Esophagus squamous epithelium (tissue), 5 donors: ENCODE results near the gene MSMP. TPM values are rescaled to one million over a fixed set of nuclear protein-coding genes. Genes with fewer than 3 reads are reported as not detected.

Source experiments
- DNase-seq: peaks from one replicate; lab custom pipeline; 2025; lab: John Stamatoyannopoulos, UW
- H3K27ac ChIP-seq, 4 donors: fragments of 200-600 bp; sonication (generic); one replicate each; pipeline ENCODE4 v1.5.1; 2016 to 2019; ENCODE audit warnings: mild to moderate bottlenecking in 1 of 4
- H3K27me3 ChIP-seq, 4 donors: fragments of 200-600 bp; sonication (generic); 1 replicate in 3 of 4; 2 replicates in 1 of 4; pipeline versions ENCODE4 v1.5.1 to v1.6.0; 2017 to 2021; ENCODE audit warnings: antibody characterized with exemption in 1 of 4
- H3K36me3 ChIP-seq, 3 donors: fragments of 200-600 bp; sonication (generic); one replicate each; pipeline ENCODE4 v1.5.1; 2016 to 2019
- H3K4me1 ChIP-seq, 3 donors: fragments of 200-600 bp; sonication (generic); one replicate each; pipeline ENCODE4 v1.5.1; 2017 to 2019
- H3K4me3 ChIP-seq, 4 donors: fragments of 200-600 bp; sonication (generic); 1 replicate in 3 of 4; 2 replicates in 1 of 4; pipeline ENCODE4 v1.5.1; 2016 to 2019; ENCODE audit warnings: mild to moderate bottlenecking in 2 of 4, moderate library complexity in 1 of 4
- H3K9me3 ChIP-seq, 3 donors: fragments of 200-600 bp; sonication (generic); one replicate each; pipeline ENCODE4 v1.5.1; 2016 to 2019
- POLR2A ChIP-seq, 4 donors: fragments of 450-650 bp; IDR thresholded peaks; one replicate each; pipeline ENCODE4 v1.6.1; 2017; ENCODE audit warnings: antibody characterized with exemption in 4 of 4, mild to moderate bottlenecking in 4 of 4, moderate library complexity in 3 of 4
- WGBS, 2 donors: methylation state at CpG; one replicate each; pipeline ENCODE4 v1.1.5; 2018; 5-methylcytosine and 5-hydroxymethylcytosine counted together
- intact Hi-C: fragments of 100-400 bp; cut with DNase I; formaldehyde crosslinking; loops from one replicate; pipeline ENCODE4 v1.15.0; 2022
- total RNA-seq, 4 donors: library from RNA; depleted of rRNA; stranded (reverse); fragments of >200 nt; gene quantifications; one replicate each; pipeline ENCODE4 v1.1.0, GENCODE V29; 2016
- TF ChIP-seq, protein P1 (sequence below), 6 experiments: fragments of 450-650 bp in 4 of 6; fragments of 200-600 bp in 2 of 6; sonication (generic) in 2 of 6; IDR thresholded peaks; one replicate each; pipeline ENCODE4 v1.5.1; 2016 to 2019; ENCODE audit warnings: antibody characterized with exemption in 6 of 6, mild to moderate bottlenecking in 4 of 6, moderate library complexity in 4 of 6
- donor health status: DM: yes; HTN: yes; CAD: no.

Gene MSMP
- total RNA-seq, 4 donors from 2014 or later: not detected

DNA sequence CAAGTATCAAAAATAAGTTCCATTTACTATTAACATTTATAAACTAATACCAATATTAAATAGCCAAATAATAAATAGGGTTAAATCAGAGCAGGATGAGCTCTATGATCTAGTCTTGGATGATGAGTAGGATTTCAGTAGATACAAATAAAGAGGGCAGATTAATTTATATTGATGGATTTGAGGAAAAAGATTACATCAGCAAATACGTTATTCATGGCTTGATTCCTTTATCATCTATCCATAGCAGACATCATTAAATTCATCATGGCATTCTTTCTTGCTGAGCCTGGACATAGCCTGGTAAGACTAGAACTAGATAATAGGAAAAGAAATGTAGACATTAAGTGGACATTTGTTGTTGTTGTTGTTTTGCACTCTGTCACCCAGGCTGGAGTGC is 13.4 kb upstream of the MSMP start:
- Histone ChIP-seq H3K9me3 (no peaks in the 10 kb centered on the region), H3K36me3 (no peaks in the 10 kb centered on the region), H3K4me3 (no peak overlapping the region), H3K4me1 (peaks cover 0 to 32% (median 7%) of the 10 kb centered on the region in 3 donors), H3K27me3 (peaks cover 0 to 68% (median 0%) of the 10 kb centered on the region in 4 donors), H3K27ac (no peak overlapping the region)
- no peak for DNase-seq
- intact Hi-C loops: no loop called here
- TF ChIP-seq, protein P1, sequence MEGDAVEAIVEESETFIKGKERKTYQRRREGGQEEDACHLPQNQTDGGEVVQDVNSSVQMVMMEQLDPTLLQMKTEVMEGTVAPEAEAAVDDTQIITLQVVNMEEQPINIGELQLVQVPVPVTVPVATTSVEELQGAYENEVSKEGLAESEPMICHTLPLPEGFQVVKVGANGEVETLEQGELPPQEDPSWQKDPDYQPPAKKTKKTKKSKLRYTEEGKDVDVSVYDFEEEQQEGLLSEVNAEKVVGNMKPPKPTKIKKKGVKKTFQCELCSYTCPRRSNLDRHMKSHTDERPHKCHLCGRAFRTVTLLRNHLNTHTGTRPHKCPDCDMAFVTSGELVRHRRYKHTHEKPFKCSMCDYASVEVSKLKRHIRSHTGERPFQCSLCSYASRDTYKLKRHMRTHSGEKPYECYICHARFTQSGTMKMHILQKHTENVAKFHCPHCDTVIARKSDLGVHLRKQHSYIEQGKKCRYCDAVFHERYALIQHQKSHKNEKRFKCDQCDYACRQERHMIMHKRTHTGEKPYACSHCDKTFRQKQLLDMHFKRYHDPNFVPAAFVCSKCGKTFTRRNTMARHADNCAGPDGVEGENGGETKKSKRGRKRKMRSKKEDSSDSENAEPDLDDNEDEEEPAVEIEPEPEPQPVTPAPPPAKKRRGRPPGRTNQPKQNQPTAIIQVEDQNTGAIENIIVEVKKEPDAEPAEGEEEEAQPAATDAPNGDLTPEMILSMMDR (IDR thresholded peaks at IDR 0.05): no peak
- TF ChIP-seq POLR2A (IDR thresholded peaks at IDR 0.05): no peak
- WGBS, 2 donors: 86 to 89% methylated on average over 1 of the region's 1 CpG

DNA sequence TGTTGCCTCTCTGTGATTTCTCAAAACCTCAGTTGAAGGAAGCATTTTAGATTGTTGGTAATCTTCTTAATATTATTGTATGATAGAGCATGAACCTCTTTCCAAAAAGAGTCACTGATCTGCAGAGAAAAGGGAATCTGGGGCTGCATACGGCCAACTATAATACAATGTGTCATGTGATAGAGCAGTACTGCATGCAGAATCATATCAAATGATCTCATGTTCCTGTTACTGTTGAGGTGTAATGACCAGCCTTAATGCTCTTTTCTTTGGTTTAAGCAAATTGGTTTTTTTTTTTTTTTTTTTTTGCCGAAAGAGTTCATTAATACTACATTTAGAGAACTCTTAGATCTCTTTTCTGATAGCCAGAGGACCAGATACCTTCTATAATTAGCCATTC is 12.9 kb upstream of the MSMP start:
- Histone ChIP-seq H3K27me3 (peaks cover 0 to 72% (median 0%) of the 10 kb centered on the region in 4 donors), H3K9me3 (no peaks in the 10 kb centered on the region), H3K27ac (no peak overlapping the region), H3K4me3 (no peak overlapping the region), H3K36me3 (no peaks in the 10 kb centered on the region), H3K4me1 (peaks cover 0 to 31% (median 7%) of the 10 kb centered on the region in 3 donors)
- intact Hi-C loops: no loop called here
- WGBS, 2 donors: 81 to 88% methylated on average over 2 of the region's 2 CpGs
- DNase-seq: no peak
- TF ChIP-seq, protein P1 (IDR thresholded peaks at IDR 0.05): no peak
- TF ChIP-seq POLR2A (IDR thresholded peaks at IDR 0.05): no peak

DNA sequence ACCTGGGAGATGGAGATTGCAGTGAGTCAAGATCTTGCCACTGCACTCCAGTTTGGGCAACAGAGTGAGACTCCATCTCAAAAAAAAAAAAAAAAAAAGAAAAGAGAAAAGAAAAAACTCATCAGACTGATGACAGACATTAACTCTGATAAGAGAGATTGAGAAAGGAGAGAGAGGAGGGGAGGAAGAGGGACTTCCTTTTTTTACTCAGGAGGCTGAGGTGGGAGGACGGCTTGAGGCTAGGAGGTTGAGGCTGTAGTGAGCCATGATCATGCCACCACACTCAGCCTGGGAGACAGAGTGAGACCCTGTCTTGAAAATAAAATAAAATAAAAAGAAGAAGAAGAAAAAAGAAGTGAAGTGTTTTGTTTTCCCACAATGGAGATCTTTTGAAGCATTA is 9.7 kb upstream of the MSMP start:
- WGBS, 2 donors: 93% methylated on average over 1 of the region's 1 CpG
- H3K36me3 ChIP-seq: no peaks in the 10 kb centered on the region
- intact Hi-C loops: no loop called here
- peaks cover 0 to 18% (median 0%) of the 10 kb centered on the region in 3 donors for H3K4me1 ChIP-seq
- H3K27me3 ChIP-seq: peaks cover 0 to 78% (median 0%) of the 10 kb centered on the region in 4 donors
- no peak overlapping the region for H3K27ac ChIP-seq
- no peak for TF ChIP-seq POLR2A (IDR thresholded peaks at IDR 0.05)
- TF ChIP-seq, protein P1 (IDR thresholded peaks at IDR 0.05): no peak
- DNase-seq: no peak
- H3K9me3 ChIP-seq: no peaks in the 10 kb centered on the region
- H3K4me3 ChIP-seq: no peak overlapping the region

DNA sequence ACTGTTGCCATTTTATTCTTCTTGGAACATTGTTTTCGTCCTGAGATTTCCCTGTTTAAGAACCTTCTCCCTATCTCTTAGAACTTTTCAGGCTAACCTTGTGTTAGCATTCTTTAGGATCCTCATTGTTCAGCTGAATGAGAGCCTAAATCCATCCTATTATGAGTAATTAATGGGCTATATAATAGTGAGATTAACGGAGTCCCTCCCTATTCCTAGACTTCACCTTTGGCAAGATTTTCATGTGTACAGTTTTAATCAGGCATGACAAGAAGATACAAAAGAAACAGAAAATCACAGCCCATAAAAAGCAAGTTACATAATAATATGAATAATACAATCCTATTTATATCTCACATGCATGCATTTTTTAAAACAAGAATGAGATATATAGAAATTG is 9.1 kb upstream of the MSMP start:
- no peaks in the 10 kb centered on the region for H3K9me3 ChIP-seq
- TF ChIP-seq POLR2A (IDR thresholded peaks at IDR 0.05): no peak
- TF ChIP-seq, protein P1 (IDR thresholded peaks at IDR 0.05): no peak
- H3K4me3 ChIP-seq: no peak overlapping the region
- H3K4me1 ChIP-seq: peaks cover 0 to 25% (median 2%) of the 10 kb centered on the region in 3 donors
- DNase-seq: no peak
- WGBS, 2 donors: 46 to 47% methylated on average over 2 of the region's 2 CpGs
- peaks cover 0 to 78% (median 0%) of the 10 kb centered on the region in 4 donors for H3K27me3 ChIP-seq
- intact Hi-C loops: no loop called here
- no peak overlapping the region for H3K27ac ChIP-seq
- H3K36me3 ChIP-seq: no peaks in the 10 kb centered on the region

DNA sequence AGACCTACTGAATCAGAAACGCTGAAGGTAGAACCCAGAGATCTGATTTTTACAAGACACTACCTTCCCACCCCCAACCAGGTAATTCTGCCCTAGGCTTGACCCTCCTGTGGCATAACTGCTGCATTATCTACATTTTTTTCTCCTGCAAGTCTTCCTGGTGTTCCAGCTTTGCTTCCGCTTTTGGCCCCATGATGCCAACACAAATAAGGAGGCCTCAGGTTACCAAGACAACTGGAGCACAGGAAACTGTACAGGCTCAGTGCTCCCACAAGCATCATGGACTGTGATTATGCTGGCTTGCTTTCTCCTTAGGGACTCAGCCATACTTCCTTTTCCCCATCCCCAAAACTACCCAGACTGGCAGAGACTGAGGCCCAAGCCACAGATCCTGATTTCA is 6.6 kb upstream of the MSMP start:
- no peak for TF ChIP-seq POLR2A (IDR thresholded peaks at IDR 0.05)
- TF ChIP-seq, protein P1 (IDR thresholded peaks at IDR 0.05): no peak
- H3K9me3 ChIP-seq: no peaks in the 10 kb centered on the region
- intact Hi-C loops: no loop called here
- no peak for DNase-seq
- no peak overlapping the region for H3K4me3 ChIP-seq
- no peak overlapping the region for H3K27ac ChIP-seq
- H3K36me3 ChIP-seq: peaks cover 0 to 1% (median 0%) of the 10 kb centered on the region in 3 donors
- H3K27me3 ChIP-seq: peaks cover 0 to 76% (median 0%) of the 10 kb centered on the region in 4 donors
- H3K4me1 ChIP-seq: peaks cover 9 to 49% (median 21%) of the 10 kb centered on the region in 3 donors
- 82 to 85% methylated on average over 2 of the region's 2 CpGs for WGBS, 2 donors
